Osteoblast (primary cell): ENCODE measurements around the gene KLK3. TPM values are rescaled to one million over a fixed set of nuclear protein-coding genes. Genes with fewer than 3 reads are reported as not detected.
"Not testable (repeated sequence)": the region's sequence is repeated elsewhere in the genome, so short reads cannot be mapped to it uniquely, and the experiment has no call there.

Experiments
- DNase-seq: peaks from one replicate; pipeline ENCODE4 v3.0.0; 2011; ENCODE audit warnings: low spot score, mixed read lengths; ENCODE audit not compliant: insufficient read length; ENCODE audit errors: missing footprints
- H2AFZ ChIP-seq: 2 replicates; pipeline ENCODE4 v1.6.0; 2011; ENCODE audit warnings: mild to moderate bottlenecking, low read length
- H3K27ac ChIP-seq: 2 replicates; pipeline ENCODE4 v1.5.1; 2011; ENCODE audit warnings: mild to moderate bottlenecking, low read depth, low read length, moderate library complexity
- H3K27me3 ChIP-seq: 2 replicates; pipeline ENCODE4 v1.6.0; 2012; ENCODE audit warnings: mild to moderate bottlenecking, control low read depth, inconsistent platforms, low read length, moderate library complexity; ENCODE audit not compliant: insufficient read depth
- H3K36me3 ChIP-seq: 2 replicates; pipeline ENCODE4 v1.5.1; 2011; ENCODE audit warnings: mild to moderate bottlenecking, low read length, control low read depth, moderate library complexity; ENCODE audit not compliant: insufficient read depth
- H3K4me1 ChIP-seq: 2 replicates; pipeline ENCODE4 v1.5.1; 2011; ENCODE audit warnings: mild to moderate bottlenecking, low read length, control low read depth, moderate library complexity; ENCODE audit not compliant: insufficient read depth
- H3K4me2 ChIP-seq: 2 replicates; pipeline ENCODE4 v1.6.0; 2011; ENCODE audit warnings: mild to moderate bottlenecking, low read length; ENCODE audit not compliant: insufficient read depth
- H3K4me3 ChIP-seq: fragments of 200-600 bp; sonication (generic); 3 replicates; pipeline ENCODE4 v1.5.1; 2012; ENCODE audit warnings: mild to moderate bottlenecking, low read length, inconsistent platforms; ENCODE audit not compliant: insufficient read depth
- H3K79me2 ChIP-seq: 2 replicates; pipeline ENCODE4 v1.6.0; 2012; ENCODE audit warnings: mild to moderate bottlenecking, low read length, control low read depth, inconsistent platforms; ENCODE audit not compliant: insufficient read depth
- H3K9me3 ChIP-seq: 2 replicates; pipeline ENCODE4 v1.5.1; 2011; ENCODE audit warnings: low read depth, low read length, control low read depth
- H4K20me1 ChIP-seq: 2 replicates; pipeline ENCODE4 v1.6.0; 2012; ENCODE audit warnings: mild to moderate bottlenecking, low read length, control low read depth; ENCODE audit not compliant: insufficient read depth
- total RNA-seq: library from RNA; depleted of rRNA; stranded (reverse); fragments of >200 nt; gene quantifications from 2 replicates; pipeline ENCODE4 v1.2.3, GENCODE V29; 2012
- TF ChIP-seq, protein P1 (sequence below): IDR thresholded peaks from 2 replicates; pipeline ENCODE4 v1.5.1; 2011; ENCODE audit warnings: mild to moderate bottlenecking, low read depth, low read length, moderate library complexity; ENCODE audit errors: extremely low read depth

The KLK3 gene
- not detected in 2 replicates for total RNA-seq

DNA sequence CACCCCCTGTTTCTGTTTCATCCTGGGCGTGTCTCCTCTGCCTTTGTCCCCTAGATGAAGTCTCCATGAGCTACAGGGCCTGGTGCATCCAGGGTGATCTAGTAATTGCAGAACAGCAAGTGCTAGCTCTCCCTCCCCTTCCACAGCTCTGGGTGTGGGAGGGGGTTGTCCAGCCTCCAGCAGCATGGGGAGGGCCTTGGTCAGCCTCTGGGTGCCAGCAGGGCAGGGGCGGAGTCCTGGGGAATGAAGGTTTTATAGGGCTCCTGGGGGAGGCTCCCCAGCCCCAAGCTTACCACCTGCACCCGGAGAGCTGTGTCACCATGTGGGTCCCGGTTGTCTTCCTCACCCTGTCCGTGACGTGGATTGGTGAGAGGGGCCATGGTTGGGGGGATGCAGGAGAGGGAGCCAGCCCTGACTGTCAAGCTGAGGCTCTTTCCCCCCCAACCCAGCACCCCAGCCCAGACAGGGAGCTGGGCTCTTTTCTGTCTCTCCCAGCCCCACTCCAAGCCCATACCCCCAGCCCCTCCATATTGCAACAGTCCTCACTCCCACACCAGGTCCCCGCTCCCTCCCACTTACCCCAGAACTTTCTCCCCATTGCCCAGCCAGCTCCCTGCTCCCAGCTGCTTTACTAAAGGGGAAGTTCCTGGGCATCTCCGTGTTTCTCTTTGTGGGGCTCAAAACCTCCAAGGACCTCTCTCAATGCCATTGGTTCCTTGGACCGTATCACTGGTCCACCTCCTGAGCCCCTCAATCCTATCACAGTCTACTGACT, at the start of gene KLK3:
TSS of gene KLK3 (plus strand) at position 280 of the 775 bp plus-strand sequence. CDS start at position 321, 41 bp downstream.
- Histone ChIP-seq H3K9me3 (no peaks in the 10 kb centered on the region), H3K27ac (no peak within 1 kb of the TSS), H4K20me1 (no peaks in the 10 kb centered on the region), H3K79me2 (no peaks in the 10 kb centered on the region), H3K4me2 (no peak within 1 kb of the TSS), H3K27me3 (peaks cover 2% of the 10 kb centered on the region), H3K4me3 (no peak within 1 kb of the TSS), H2AFZ (no peak within 1 kb of the TSS), H3K36me3 (no peaks in the 10 kb centered on the region), H3K4me1 (no peaks in the 10 kb centered on the region)
- DNase-seq, result peak; percentile 17
- TF ChIP-seq, protein P1, sequence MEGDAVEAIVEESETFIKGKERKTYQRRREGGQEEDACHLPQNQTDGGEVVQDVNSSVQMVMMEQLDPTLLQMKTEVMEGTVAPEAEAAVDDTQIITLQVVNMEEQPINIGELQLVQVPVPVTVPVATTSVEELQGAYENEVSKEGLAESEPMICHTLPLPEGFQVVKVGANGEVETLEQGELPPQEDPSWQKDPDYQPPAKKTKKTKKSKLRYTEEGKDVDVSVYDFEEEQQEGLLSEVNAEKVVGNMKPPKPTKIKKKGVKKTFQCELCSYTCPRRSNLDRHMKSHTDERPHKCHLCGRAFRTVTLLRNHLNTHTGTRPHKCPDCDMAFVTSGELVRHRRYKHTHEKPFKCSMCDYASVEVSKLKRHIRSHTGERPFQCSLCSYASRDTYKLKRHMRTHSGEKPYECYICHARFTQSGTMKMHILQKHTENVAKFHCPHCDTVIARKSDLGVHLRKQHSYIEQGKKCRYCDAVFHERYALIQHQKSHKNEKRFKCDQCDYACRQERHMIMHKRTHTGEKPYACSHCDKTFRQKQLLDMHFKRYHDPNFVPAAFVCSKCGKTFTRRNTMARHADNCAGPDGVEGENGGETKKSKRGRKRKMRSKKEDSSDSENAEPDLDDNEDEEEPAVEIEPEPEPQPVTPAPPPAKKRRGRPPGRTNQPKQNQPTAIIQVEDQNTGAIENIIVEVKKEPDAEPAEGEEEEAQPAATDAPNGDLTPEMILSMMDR, result no peak

DNA sequence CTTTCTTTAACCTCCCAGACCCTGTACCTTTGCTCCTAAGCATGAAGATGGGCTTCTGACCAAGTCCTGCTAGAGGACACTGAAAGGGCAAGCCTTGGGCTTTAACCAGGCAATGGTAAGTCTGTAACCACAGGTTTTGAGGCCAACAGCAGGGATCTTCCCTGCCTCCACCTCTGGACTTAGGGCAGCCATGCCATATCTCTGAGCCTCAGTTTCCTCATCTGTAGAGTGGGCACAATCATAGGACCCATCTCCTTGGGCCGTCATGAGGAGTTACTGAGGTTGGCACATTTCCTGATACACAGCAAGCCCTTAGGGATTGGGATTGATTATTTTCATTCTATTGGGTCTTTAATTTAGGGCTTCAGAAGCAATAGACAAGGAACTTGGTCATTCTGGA, 45.9 kb upstream of the KLK3 start:
- Histone ChIP-seq H3K27me3 (no peaks in the 10 kb centered on the region), H3K4me3 (no peak overlapping the region), H3K27ac (no peak overlapping the region), H3K79me2 (peaks cover 6% of the 10 kb centered on the region), H3K36me3 (no peaks in the 10 kb centered on the region), H4K20me1 (no peaks in the 10 kb centered on the region), H3K4me1 (peaks cover 3% of the 10 kb centered on the region), H2AFZ (no peak overlapping the region), H3K4me2 (no peak overlapping the region), H3K9me3 (no peaks in the 10 kb centered on the region)
- DNase-seq, result peak; percentile 8
- TF ChIP-seq, protein P1, result no peak

DNA sequence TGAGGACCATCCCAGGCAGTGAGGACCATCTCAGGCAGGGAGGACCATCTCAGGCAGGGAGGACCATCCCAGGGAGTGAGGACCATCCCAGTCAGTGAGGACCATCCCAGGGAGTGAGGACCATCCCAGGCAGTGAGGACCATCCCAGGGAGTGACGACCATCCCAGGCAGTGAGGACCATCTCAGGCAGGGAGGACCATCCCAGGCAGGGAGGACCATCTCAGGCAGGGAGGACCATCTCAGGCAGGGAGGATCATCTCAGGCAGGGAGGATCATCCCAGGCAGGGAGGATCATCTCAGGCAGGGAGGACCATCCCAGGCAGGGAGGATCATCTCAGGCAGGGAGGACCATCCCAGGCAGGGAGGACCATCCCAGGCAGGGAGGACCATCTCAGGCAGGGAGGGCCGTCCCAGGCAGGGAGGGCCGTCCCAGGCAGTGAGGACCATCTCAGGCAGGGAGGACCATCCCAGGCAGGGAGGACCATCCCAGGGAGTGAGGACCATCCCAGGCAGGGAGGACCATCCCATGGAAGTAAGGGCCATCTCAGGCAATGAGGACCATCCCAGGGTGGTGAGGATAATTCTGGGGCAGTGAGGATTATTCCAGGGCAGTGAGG, 43.0 kb upstream of the KLK3 start:
- not testable (repeated sequence) for H3K4me2 ChIP-seq, H3K36me3 ChIP-seq, H2AFZ ChIP-seq, H3K79me2 ChIP-seq, H3K4me1 ChIP-seq, H3K9me3 ChIP-seq, H3K27ac ChIP-seq, DNase-seq, H4K20me1 ChIP-seq, H3K27me3 ChIP-seq, H3K4me3 ChIP-seq

- Histone ChIP-seq H3K36me3 (no peaks in the 10 kb centered on the region), H3K4me2 (no peak overlapping the region), H3K27me3 (no peaks in the 10 kb centered on the region), H3K4me3 (no peak overlapping the region), H3K79me2 (no peaks in the 10 kb centered on the region), H3K9me3 (no peaks in the 10 kb centered on the region), H3K4me1 (no peaks in the 10 kb centered on the region), H3K27ac (no peak overlapping the region), H4K20me1 (no peaks in the 10 kb centered on the region), H2AFZ (no peak overlapping the region)
- DNase-seq, result no peak
- TF ChIP-seq, protein P1, result no peak
These were observed 42.2 kb upstream of the KLK3 start for GRCh38 chr19:50812474-50812873.
